SK-N-SH (cell line): Measurements from ENCODE around the gene REXO1.

ENCODE experiments used
- EZH2phosphoT487 ChIP-seq: fragments of 200-600 bp; sonication (generic); IDR thresholded peaks from 2 replicates; pipeline ENCODE4 v1.6.1; 2017; ENCODE audit warnings: low read depth, mixed run types, mild to moderate bottlenecking, antibody characterized with exemption, moderate library complexity, borderline replicate concordance
- GATA2 ChIP-seq: sonication (generic); formaldehyde crosslinking; IDR thresholded peaks from 2 replicates; pipeline ENCODE4 v1.5.0; 2020; ENCODE audit warnings: mild to moderate bottlenecking, missing genetic modification reagents
- JUND ChIP-seq: IDR thresholded peaks from 2 replicates; pipeline ENCODE4 v1.4.0; 2012
- POLR2AphosphoS5 ChIP-seq: IDR thresholded peaks from 2 replicates; pipeline ENCODE4 v1.6.1; 2012; ENCODE audit warnings: low read depth, low read length
- SIN3A ChIP-seq: IDR thresholded peaks from 2 replicates; pipeline ENCODE4 v1.6.1; 2012; ENCODE audit warnings: low read depth, mild to moderate bottlenecking, low read length, moderate library complexity, borderline replicate concordance
- SMC3 ChIP-seq: IDR thresholded peaks from 2 replicates; pipeline ENCODE4 v1.6.1; 2012; ENCODE audit warnings: low read depth, low read length, improper control_type of control experiment
- TEAD4 ChIP-seq: IDR thresholded peaks from 2 replicates; pipeline ENCODE4 v1.4.0; 2012; ENCODE audit warnings: mild to moderate bottlenecking, borderline replicate concordance; ENCODE audit not compliant: insufficient read depth
- TF ChIP-seq, protein P1 (sequence below): fragments of 200-600 bp; sonication (generic); IDR thresholded peaks from 2 replicates; pipeline ENCODE4 v1.6.1; 2017; ENCODE audit warnings: antibody characterized with exemption, mild to moderate bottlenecking, moderate library complexity
- TF ChIP-seq, protein P2 (sequence below): IDR thresholded peaks from 2 replicates; pipeline ENCODE4; 2012
- TF ChIP-seq, protein P3 (sequence below): IDR thresholded peaks from 2 replicates; pipeline ENCODE4 v1.6.1; 2012; ENCODE audit warnings: mild to moderate bottlenecking, low read depth, low read length, moderate library complexity
- TF ChIP-seq, protein P4 (sequence below): IDR thresholded peaks from 2 replicates; pipeline ENCODE4 v1.4.0; 2012; ENCODE audit warnings: low read depth

DNA sequence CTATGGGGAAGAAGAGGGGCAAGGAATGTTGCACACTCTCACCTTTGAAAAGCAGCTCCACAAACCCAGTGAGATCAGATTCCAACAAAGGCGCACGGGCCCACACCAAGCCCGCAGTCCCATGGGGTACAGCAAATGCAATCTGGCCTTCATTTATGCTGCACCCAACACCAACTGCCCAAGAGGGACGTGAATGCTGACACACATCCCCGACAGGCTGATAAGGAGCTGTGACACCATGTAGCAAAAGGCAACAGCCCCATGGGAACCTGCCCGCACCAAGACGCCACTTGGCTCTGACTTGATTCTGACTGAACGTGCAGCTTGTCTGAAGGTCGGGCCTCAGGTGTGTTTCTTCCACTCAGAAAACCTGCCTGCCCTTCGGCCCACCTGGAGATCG lies 17.3 kb downstream of the REXO1 start:
- TF ChIP-seq POLR2AphosphoS5 (no peak), JUND (no peak), TEAD4 (no peak), SIN3A (no peak), SMC3 (no peak), GATA2 (CRISPR knock-in tag) (no peak), EZH2phosphoT487 (no peak)
- TF ChIP-seq, protein P1, sequence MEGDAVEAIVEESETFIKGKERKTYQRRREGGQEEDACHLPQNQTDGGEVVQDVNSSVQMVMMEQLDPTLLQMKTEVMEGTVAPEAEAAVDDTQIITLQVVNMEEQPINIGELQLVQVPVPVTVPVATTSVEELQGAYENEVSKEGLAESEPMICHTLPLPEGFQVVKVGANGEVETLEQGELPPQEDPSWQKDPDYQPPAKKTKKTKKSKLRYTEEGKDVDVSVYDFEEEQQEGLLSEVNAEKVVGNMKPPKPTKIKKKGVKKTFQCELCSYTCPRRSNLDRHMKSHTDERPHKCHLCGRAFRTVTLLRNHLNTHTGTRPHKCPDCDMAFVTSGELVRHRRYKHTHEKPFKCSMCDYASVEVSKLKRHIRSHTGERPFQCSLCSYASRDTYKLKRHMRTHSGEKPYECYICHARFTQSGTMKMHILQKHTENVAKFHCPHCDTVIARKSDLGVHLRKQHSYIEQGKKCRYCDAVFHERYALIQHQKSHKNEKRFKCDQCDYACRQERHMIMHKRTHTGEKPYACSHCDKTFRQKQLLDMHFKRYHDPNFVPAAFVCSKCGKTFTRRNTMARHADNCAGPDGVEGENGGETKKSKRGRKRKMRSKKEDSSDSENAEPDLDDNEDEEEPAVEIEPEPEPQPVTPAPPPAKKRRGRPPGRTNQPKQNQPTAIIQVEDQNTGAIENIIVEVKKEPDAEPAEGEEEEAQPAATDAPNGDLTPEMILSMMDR = no peak
- TF ChIP-seq, protein P2, sequence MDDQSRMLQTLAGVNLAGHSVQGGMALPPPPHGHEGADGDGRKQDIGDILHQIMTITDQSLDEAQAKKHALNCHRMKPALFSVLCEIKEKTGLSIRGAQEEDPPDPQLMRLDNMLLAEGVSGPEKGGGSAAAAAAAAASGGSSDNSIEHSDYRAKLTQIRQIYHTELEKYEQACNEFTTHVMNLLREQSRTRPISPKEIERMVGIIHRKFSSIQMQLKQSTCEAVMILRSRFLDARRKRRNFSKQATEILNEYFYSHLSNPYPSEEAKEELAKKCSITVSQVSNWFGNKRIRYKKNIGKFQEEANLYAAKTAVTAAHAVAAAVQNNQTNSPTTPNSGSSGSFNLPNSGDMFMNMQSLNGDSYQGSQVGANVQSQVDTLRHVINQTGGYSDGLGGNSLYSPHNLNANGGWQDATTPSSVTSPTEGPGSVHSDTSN = no peak
- TF ChIP-seq, protein P3, sequence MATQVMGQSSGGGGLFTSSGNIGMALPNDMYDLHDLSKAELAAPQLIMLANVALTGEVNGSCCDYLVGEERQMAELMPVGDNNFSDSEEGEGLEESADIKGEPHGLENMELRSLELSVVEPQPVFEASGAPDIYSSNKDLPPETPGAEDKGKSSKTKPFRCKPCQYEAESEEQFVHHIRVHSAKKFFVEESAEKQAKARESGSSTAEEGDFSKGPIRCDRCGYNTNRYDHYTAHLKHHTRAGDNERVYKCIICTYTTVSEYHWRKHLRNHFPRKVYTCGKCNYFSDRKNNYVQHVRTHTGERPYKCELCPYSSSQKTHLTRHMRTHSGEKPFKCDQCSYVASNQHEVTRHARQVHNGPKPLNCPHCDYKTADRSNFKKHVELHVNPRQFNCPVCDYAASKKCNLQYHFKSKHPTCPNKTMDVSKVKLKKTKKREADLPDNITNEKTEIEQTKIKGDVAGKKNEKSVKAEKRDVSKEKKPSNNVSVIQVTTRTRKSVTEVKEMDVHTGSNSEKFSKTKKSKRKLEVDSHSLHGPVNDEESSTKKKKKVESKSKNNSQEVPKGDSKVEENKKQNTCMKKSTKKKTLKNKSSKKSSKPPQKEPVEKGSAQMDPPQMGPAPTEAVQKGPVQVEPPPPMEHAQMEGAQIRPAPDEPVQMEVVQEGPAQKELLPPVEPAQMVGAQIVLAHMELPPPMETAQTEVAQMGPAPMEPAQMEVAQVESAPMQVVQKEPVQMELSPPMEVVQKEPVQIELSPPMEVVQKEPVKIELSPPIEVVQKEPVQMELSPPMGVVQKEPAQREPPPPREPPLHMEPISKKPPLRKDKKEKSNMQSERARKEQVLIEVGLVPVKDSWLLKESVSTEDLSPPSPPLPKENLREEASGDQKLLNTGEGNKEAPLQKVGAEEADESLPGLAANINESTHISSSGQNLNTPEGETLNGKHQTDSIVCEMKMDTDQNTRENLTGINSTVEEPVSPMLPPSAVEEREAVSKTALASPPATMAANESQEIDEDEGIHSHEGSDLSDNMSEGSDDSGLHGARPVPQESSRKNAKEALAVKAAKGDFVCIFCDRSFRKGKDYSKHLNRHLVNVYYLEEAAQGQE = no peak
- TF ChIP-seq, protein P4, sequence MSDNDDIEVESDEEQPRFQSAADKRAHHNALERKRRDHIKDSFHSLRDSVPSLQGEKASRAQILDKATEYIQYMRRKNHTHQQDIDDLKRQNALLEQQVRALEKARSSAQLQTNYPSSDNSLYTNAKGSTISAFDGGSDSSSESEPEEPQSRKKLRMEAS = no peak
